GOT3 (cell line): ENCODE results near the gene PIMREG.

Experiments used
- DNase-seq: peaks from one replicate; lab custom pipeline; 2025; ENCODE audit warnings: mixed read lengths; lab: John Stamatoyannopoulos, UW

PIMREG gene

GRCh38 chr17:6498901-6499540, 54.8 kb downstream of the PIMREG start:
- DNase-seq, result no peak
